NCI-H2227 (cell line): Measurements from ENCODE around the gene RAI1.

Source experiments
- DNase-seq: peaks from one replicate; lab custom pipeline; 2025; ENCODE audit not compliant: unreplicated experiment; lab: John Stamatoyannopoulos, UW

RAI1 gene

DNA sequence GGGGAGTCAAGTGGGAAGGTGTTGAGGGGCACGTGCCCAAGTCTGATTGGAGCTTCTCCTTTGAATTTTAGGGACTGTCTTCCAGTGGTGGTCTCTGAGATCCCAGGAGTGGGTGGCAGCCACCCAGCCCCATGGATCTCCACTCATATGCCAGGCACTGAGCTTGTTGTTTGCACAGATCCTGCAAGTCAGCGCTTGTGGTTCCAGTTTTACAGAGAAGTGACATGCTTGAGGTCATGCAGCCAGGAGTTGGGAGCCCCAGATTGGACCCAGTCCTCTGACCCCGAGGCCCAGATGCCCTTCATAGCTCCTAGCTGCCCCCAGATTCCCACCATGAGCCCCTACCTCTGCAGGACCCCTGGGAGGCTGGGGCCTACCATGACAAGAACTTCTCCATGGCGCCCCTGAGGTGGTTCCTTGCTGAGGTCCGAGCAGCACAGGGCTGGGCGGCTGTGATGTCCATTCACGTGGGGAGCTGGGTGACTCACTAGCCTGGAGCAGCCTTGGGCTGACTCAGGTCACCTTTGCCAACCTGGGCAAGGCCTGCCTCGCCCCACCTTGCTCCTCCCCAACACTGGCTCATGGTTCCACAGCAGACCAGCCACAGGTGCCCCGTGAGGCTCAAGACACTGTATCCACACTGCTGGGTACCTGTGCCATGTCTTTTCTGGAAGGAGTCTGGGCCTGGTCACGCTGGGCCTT is 47.4 kb downstream of the RAI1 start:
- DNase-seq: no peak

- peak; percentile 28 for DNase-seq
Measured at GRCh38 chr17:17729620-17730249, 48.5 kb downstream of the RAI1 start.

DNA sequence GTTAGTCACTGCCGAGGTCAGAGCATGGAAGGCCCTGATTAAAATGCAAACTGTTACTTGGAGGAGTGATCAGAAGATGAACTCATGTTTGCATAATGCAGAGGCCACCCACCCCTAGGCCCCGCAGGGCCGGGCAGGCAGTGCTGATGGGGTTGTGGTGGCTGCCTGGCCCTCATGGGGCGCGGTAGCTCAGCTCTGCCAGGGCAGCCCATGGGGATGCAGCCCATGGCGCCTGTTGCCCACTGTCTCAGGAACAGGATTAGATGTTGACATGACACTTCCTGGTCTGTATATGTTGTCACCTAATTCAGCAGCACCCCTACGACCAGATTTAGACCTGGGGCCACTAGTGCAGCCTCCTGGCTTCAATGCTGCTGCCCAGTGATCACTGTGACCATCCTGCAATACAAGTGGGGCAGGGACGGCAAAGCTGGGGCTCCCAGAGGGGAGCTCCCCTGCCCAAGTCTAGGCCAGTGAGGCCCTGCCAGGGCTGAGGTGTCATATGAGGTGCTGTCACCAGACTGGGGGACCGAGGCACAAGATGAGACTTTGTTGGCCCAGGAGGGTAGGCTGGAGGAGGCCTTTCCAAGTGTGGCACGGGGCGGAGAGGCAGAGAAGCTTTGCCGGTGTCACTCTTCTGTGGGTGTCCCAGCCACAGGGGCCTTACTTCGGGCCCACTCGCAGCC is 49.1 kb downstream of the RAI1 start:
- no peak for DNase-seq

DNA sequence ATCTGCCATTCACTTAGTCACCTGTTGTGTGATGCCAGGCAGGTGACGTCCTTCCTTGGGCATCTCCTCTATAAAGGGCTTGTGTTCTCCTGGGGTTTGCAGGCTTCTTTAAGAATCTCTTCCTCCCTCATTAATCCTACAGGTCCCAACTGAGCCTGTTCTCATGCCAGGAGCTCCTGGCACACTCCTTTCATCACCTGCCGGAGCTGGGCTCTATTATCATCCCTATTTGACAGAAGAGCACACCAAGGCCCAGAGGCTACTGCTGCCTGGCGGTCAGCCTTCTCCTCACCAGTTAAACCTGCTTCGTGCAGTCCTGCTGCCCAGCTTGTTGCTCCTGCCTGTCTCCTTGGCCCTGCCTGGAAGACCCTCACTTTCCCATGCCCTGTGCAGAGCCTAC is 51.2 kb downstream of the RAI1 start:
- no peak for DNase-seq

GRCh38 chr17:17732892-17733670 is 51.8 kb downstream of the RAI1 start:
- DNase-seq: no peak

DNA sequence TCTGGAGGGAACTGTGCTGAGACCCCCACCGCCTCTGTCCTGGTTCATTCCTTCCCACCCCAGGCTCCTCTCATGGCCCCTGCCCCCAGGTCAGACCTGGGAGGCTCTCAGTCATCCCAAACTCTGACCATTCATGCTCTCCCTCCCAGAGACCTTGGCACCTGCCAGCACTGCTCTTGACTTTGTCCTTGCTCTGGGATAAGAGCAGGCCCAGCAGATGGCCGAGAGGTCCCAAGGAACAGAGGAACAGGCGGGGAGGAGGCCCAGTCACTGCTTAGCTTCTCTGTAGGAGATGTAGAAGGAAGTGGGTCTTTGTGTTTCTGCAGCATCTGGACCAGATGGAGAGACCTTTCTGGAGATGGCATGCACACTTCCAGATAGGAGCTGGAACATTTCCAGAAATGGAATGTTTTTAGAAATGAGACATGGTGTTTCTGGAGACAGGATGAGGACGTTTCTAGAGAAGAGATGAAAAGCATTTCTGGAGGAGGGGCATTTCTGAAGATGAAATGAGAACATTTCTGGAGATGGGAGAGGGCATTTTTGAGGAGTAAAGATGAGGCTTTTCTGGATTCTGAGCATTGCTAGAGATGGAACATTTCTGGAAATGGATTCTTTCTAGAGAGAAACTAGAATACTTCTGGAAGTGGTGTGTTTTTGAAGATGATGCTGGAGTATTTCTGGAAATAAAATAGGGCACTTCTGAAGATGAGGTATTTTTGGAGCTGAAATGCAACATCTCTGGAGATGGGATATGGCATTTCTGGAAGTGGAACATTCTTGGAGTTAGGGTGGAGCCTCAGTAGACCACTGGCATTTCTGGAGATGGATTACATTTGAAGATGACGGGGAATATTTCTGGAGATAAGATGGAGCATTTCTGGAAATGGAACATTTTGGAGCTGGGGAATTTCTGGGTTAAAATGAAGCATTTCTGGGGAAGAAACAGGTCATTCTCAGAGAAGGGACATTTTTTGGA is 55.2 kb downstream of the RAI1 start:
- no peak for DNase-seq

DNA sequence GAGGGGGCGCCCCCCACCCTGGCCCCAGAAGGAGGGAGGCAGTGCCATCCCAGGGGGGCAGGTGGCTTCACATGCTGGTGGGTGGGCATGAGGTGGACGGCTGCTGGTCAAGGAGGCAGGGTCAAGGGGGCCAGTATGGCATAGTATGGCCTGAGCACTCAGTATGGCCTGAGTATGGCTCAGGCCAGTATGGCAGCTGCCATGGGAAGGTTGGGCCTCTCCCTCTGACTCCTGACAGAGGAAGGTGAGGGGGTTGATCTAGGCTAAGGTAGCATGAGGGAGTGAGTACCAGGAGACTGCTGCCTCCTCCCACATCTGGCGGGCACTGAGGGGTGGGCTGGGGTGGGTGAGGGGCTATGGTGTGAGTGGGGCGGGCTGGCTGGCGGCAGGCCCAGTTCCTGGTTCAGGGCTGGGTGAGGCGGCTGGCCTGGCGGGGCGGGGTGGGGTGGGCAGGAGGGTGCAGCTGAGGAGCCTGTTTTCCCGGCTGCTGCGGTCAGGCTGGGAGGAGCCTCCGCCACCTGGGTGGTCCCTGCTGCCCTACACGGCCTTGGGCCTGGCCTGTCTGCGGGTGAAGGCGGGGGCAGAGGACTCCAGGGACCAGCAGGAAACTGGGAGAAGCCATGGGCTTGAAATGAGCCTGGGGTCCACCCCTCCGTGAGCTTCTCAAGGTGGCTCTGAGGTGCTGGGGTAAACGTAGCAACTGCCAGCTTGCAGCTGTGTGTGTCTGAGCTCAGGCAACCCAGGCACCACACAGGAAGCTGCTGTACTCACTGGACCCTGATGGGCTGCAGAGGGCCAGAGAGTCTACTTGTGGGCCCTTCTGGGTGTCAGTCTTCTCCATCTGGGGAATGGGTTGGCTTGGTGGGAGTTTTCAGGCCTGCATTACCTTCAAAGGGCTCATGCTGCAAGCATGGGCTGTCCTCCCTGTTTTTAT is 57.0 kb downstream of the RAI1 start:
- no peak for DNase-seq

- DNase-seq: no peak
Measured at GRCh38 chr17:17738901-17739300, 57.6 kb downstream of the RAI1 start.

DNA sequence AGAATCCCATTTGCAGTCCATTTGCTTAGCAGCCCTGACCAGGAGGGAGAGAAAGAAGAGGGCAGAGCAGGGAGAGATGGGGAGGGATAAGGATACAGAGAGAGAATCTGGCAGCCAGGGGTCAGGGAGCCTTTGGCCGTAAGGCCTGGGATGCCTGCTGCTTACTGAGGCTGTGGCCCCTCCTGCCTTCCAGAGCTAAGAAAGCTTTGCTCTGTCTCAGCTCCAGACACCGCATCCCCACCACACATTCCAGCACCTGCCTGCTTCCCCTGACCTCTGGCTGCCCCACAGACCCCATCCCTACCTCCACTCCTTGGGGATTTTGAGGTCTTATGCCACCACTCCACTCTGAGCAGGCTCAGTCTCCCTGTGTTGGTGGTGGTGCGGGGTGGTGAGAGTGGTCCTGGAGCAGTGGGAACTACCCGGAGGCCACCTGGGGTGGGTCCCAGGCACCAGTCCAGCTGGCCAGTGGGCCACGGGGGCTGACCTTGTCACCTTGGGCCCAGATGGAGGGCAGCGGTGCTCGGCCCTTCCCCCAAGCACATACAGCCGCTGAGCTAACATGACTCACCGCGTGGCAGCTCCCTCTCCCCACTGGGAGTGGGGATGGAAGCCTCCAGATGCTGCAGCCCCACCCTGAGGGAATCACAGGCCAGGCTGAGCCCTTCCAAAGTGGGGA is 58.3 kb downstream of the RAI1 start:
- no peak for DNase-seq

DNA sequence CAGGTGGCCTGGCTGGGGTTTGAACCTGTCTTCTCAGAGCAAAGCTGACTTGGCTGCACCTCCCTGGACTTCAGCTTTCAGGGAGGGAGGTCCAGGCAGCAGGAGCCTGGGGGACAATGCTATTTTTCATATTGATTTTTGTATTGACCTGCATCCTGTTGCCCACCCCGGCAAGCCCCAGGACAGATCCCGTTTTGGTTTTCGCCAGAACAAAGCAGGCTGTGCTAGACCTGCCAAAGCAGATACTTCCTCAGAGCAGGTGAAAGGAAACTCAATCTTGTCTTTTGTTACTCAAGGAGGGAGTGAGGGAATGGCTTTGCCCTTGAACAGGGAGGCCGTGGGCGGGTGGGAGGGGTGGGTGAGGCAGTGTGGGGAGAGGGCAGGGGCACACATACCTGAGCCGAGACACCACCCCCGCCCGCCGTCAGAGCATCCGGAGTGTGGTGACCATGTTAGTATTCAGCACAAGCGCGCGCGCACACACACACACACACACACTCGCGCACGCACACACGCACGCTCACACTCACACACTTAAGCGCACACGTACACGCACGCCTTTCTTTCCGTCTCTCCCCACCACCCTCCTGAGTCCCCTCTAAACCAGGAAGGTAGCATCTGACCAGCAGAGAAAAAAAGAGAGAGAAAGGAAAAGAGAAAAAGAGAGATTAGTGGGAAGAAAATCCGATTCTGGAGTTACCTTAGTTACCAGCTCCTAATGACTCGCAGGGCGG is 59.5 kb downstream of the RAI1 start:
- peak; percentile 45 for DNase-seq

DNA sequence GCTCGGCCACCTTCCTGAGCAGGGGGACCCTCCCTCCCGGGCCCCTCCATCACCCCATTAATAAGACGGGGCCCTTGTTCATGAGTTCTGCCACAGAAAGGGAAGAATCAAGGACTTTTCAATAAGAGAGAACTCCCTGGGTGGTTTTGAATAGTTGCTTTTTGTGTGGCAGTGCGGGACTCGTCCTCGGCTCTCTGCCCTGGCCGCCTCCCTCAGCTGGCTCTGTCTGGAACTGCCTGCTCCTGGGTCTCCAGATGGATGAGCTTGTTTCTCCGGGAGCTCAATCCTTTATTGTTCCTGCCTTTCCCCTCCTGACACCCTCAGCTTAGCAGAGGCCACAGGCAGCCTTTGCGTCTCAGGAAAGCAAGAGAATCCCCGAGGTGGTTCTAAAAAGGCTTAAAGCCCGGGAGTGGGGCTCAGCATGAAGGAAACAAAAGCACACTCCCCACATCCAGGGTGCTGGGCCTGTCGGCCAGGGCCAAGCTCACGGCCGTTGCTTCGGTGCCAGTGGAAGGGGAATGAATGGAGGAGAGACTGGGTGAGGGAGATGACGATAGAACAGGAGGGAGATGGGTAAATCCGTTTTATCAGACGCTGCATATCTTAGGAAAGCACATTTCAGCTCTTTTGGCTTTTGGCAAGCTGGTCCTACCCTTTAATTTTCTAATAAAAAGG is 60.2 kb downstream of the RAI1 start:
- peak; percentile 39 for DNase-seq

- no peak for DNase-seq
Measured at GRCh38 chr17:17742133-17742621, 60.9 kb downstream of the RAI1 start.

- no peak for DNase-seq
Measured at GRCh38 chr17:17742688-17743390, 61.6 kb downstream of the RAI1 start.

DNA sequence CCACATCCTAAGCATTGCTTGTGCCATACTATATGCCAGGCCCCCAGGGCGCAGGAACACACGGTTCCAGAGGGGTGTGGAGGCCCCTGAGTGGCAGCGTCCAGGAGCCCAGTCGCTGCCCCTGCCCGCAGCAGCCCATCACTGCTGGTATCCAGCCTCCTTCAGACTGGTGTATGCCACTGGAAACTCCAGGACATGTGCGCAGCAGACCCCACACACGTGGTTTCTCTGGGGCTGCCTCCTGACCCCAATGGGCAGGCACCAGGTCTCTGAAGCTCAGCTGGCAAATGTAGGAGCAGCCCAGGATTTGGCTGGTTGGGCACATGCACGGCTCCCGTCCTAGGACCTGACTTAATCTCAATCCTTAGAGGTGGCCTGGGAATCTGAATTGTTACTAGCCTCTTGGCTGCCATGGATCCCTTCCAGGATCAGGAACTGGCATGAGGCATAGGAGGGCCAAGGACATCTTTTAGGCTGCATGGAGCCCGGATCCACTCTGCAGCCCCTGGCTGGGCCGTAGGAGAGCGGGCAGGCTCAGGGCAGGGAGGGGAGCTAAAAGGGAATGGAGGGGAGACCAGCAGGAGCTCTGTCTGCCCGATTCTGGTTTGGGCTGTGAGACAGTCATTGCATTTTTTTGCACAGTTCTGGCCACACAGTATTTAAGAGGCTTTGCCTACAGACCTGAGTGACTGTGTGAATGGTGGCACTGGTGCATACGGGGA is 62.3 kb downstream of the RAI1 start:
- no peak for DNase-seq

DNA sequence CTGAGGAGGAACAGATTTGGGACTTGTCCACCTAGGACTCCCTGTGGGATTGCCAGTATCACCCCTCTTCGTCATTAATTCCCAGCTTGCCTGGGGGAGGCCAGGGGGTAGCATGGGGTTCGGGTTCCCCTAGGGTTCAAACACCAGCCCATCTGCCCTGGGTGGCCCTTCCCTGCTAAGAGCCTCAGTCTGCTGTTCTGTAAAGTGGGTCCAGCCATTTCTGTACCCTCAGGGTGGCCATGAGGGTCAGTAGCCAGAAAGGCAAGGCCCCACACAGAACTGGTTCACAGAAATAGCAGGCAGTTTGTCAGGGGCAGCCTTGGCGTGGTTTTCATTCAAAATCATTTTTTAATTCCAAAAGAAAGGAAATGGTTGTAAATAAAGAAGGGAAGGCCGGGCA is 62.9 kb downstream of the RAI1 start:
- DNase-seq: no peak
